Stimulated activated naive CD8-positive, alpha-beta T cell treated with anti-CD3 and anti-CD28 coated beads, Interleukin-15, amount 100 ng/mL, for 72 hours (primary cell): ENCODE measurements around the gene KLHL11.
A peak's percentile ranks its signal among the peaks of the same experiment; 100 is the strongest.
"Not testable (repeated sequence)": the region's sequence is repeated elsewhere in the genome, so short reads cannot be mapped to it uniquely, and the experiment has no call there.

Source experiments
- ATAC-seq: fragments of 150-1000 bp; cut with Tn5 transposase; 2 replicates; pipeline ENCODE4 v1.10.0; 2021; ENCODE audit warnings: mild to moderate bottlenecking, moderate library complexity
- DNase-seq, 2 donors: peaks; one replicate each; pipeline ENCODE4 v3.0.0; 2021 to 2022
- H3K27ac Mint-ChIP-seq, 2 donors: one replicate each; pipeline ENCODE4 v1.8.0; 2022; ENCODE audit warnings: mild to moderate bottlenecking in 2 of 2, mixed read lengths in 2 of 2, moderate library complexity in 2 of 2
- H3K27me3 Mint-ChIP-seq: one replicate; pipeline ENCODE4 v1.8.0; 2022; ENCODE audit warnings: mixed read lengths
- H3K4me1 Mint-ChIP-seq: one replicate; pipeline ENCODE4 v1.8.0; 2022; ENCODE audit warnings: mild to moderate bottlenecking, mixed read lengths
- H3K4me3 Mint-ChIP-seq, 2 donors: one replicate each; pipeline ENCODE4 v1.8.0; 2022; ENCODE audit warnings: mild to moderate bottlenecking in 2 of 2, mixed read lengths in 2 of 2, moderate library complexity in 1 of 2
- H3K9me3 Mint-ChIP-seq, 2 donors: one replicate each; pipeline ENCODE4 v1.8.0; 2022; ENCODE audit warnings: mixed read lengths in 2 of 2

The KLHL11 gene

DNA sequence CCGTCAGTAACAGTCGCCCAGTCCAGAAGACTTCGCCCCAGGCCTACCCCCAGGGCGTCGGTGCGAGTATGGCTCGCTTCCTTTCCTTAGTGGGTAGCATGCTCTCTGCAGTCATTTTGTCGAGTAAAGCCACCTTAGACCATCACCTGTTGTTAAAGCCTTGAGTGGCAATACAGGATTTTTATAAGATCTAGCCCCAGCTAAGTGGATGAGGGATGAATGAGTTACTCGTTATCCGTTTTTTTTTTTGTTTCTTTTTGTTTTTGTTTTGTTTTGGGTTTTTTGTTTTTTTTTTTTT, 322 bp upstream of the KLHL11 start:
- H3K27ac Mint-ChIP-seq = peak overlapping the region in 1 of 2 donors; percentile 54

DNA sequence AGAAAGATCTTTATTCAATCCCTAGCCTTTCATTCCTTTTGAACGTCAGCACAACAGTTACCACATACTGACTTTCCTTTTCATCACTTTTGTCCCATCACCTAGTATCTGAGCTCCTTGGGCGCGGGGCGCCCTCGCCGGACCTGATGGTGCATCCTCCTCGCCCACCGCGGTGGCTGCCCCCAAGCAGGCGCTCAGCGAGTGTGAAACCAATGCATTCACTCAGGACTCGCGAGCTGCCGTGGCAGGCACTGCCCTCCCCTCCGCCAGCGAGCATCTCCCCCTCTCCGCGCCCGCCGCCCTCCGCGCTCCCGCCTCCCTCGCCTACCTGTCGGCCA, 756 bp downstream of the KLHL11 start:
- H3K27ac Mint-ChIP-seq = no peak overlapping the region
- no peak for ATAC-seq
- no peak overlapping the region for H3K4me3 Mint-ChIP-seq
- H3K4me1 Mint-ChIP-seq = peaks cover 48% of the 10 kb centered on the region
- no peaks in the 10 kb centered on the region for H3K27me3 Mint-ChIP-seq
- H3K9me3 Mint-ChIP-seq = no peaks in the 10 kb centered on the region
- DNase-seq = no peak

More for the DNA sequence above, 322 bp upstream of the KLHL11 start:
- Mint-ChIP-seq H3K4me1 (peaks cover 47% of the 10 kb centered on the region), H3K27me3 (no peaks in the 10 kb centered on the region), H3K9me3 (no peaks in the 10 kb centered on the region), H3K4me3 (no peak overlapping the region)
- no peak for DNase-seq
- no peak for ATAC-seq

DNA sequence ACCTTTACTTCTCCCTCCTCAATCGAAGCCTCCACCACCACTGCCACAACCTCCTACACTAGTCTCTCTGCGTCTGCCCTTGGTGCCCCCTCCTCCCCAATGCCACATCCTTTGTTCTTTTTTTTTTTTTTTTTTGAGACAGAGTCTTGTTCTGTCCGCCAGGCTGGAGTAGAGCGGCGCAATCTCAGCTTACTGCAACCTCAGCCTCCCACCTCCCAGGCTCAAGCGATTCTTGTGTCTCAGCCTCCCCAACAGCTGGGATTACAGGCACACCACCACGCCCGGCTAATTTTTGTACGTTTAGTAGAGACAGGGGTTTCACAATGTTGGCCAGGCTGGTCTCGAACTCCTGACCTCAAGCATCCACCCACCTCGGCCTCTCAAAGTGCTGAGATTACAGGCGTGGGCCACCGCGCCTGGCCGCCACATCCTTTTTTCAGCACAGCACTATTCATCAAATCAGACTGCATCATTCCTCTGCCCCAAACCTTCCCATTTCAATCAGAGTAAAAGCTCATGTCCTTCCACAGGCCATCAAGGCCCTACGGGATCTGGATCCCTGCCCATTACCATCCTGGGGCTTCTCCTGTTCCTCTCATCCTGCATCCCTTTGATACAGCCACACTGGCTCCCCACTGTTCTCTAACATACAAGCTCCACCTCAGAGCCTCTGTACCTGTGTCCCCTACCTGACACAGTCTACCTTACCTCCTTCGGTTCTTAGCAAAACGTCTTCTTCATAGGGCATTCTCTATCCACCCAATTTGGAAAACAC, 2.0 kb downstream of the KLHL11 start:
- Mint-ChIP-seq H3K4me3 (no peak overlapping the region), H3K27me3 (no peaks in the 10 kb centered on the region), H3K4me1 (peaks cover 36% of the 10 kb centered on the region), H3K9me3 (no peaks in the 10 kb centered on the region), H3K27ac (no peak overlapping the region)
- peak; percentile 56 for ATAC-seq
- peak; percentile 20 to 55 for DNase-seq

- DNase-seq (no peak), ATAC-seq (no peak)
- peaks cover 26% of the 10 kb centered on the region for H3K4me1 Mint-ChIP-seq
- no peak overlapping the region for H3K27ac Mint-ChIP-seq
- H3K9me3 Mint-ChIP-seq = no peaks in the 10 kb centered on the region
- no peak overlapping the region for H3K4me3 Mint-ChIP-seq
- no peaks in the 10 kb centered on the region for H3K27me3 Mint-ChIP-seq
These were observed 4.8 kb downstream of the KLHL11 start for GRCh38 chr17:41860254-41860931.

- not testable (repeated sequence) for H3K27me3 Mint-ChIP-seq, H3K9me3 Mint-ChIP-seq, DNase-seq, H3K4me3 Mint-ChIP-seq, ATAC-seq, H3K27ac Mint-ChIP-seq
- peaks cover 17% of the 10 kb centered on the region for H3K4me1 Mint-ChIP-seq
These were observed 13.8 kb downstream of the KLHL11 start for GRCh38 chr17:41851382-41851781.

GRCh38 chr17:41849251-41849990, 15.8 kb downstream of the KLHL11 start:
- ATAC-seq = no peak
- Mint-ChIP-seq H3K4me1 (peaks cover 17% of the 10 kb centered on the region), H3K4me3 (no peak overlapping the region), H3K27ac (no peak overlapping the region), H3K9me3 (no peaks in the 10 kb centered on the region), H3K27me3 (no peaks in the 10 kb centered on the region)
- no peak for DNase-seq

GRCh38 chr17:41848788-41849187, 16.4 kb downstream of the KLHL11 start:
- no peak overlapping the region for H3K4me3 Mint-ChIP-seq
- H3K27ac Mint-ChIP-seq = no peak overlapping the region
- no peaks in the 10 kb centered on the region for H3K9me3 Mint-ChIP-seq
- DNase-seq (no peak), ATAC-seq (no peak)
- no peaks in the 10 kb centered on the region for H3K27me3 Mint-ChIP-seq
- peaks cover 17% of the 10 kb centered on the region for H3K4me1 Mint-ChIP-seq

DNA sequence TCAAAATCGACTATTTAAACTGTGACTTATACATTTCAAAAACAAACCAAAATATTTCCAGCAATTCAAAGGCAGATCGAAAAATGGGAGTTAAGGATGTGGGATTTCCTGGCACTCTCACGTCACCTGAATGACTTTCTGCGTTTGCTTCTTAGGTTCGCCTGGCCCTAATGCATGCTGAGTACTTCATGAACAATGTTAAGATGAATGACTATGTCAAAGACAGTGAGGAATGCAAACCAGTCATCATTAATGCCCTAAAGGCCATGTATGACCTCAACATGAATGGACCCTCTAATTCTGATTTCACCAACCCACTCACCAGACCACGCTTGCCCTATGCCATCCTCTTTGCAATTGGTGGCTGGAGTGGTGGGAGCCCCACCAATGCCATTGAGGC, 20.3 kb downstream of the KLHL11 start:
- Mint-ChIP-seq H3K27ac (no peak overlapping the region), H3K9me3 (no peaks in the 10 kb centered on the region), H3K27me3 (no peaks in the 10 kb centered on the region), H3K4me1 (peaks cover 4% of the 10 kb centered on the region), H3K4me3 (no peak overlapping the region)
- DNase-seq (no peak), ATAC-seq (no peak)

GRCh38 chr17:41840781-41841180, 24.4 kb downstream of the KLHL11 start:
- H3K27me3 Mint-ChIP-seq, H3K9me3 Mint-ChIP-seq, ATAC-seq, DNase-seq, H3K4me3 Mint-ChIP-seq, H3K27ac Mint-ChIP-seq, H3K4me1 Mint-ChIP-seq: not testable (repeated sequence)

- not testable (repeated sequence) for H3K27ac Mint-ChIP-seq, H3K27me3 Mint-ChIP-seq, DNase-seq, H3K4me3 Mint-ChIP-seq, ATAC-seq, H3K9me3 Mint-ChIP-seq
- H3K4me1 Mint-ChIP-seq = peaks cover 16% of the 10 kb centered on the region
These were observed 25.8 kb downstream of the KLHL11 start for GRCh38 chr17:41839448-41839847.

- DNase-seq (no peak), ATAC-seq (no peak)
- Mint-ChIP-seq H3K4me3 (peak within 1 kb of the TSS; percentile 84 to 86), H3K27ac (peak within 1 kb of the TSS in 1 of 2 donors; percentile 46), H3K4me1 (peaks cover 17% of the 10 kb centered on the region), H3K9me3 (no peaks in the 10 kb centered on the region), H3K27me3 (no peaks in the 10 kb centered on the region)
These were observed 27.3 kb downstream of the KLHL11 start, which contains the start of gene KLHL10 for GRCh38 chr17:41837761-41838538. Gene KLHL10, plus strand, starts transcription at chr17:41837825. Its CDS starts 108 bp downstream, at chr17:41837933.

DNA sequence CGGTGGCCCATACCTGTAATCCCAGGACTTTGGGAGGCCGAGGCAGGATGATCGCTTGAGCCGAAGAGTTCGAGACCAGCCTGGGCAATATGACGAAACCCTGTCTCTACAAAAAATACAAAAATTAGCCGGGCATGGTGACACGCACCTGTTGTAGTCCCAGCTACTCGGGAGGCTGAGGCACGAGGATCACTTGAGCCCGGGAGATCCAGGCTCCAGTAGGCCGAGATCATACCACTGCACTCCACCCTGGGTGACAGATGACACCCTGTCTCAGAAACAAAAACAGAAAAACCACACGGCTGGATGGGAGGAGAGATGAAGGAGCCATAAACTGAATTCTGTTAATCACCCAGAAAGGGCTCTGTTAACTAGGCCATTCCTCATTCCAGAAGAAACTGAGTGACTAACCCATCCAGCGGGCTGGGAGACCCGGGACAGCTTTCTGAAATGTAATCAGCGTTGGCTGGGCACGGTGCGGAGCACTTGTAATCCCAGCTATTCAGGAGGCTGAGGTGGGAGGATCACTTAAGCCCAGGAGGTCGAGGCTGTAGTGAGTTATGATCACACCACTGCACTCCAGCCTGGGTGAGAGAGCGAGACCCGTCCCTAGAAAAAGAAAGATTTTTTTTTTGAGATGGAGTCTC, 28.6 kb downstream of the KLHL11 start:
- DNase-seq (no peak), ATAC-seq (no peak)
- peak overlapping the region; percentile 84 to 86 for H3K4me3 Mint-ChIP-seq
- H3K27me3 Mint-ChIP-seq = no peaks in the 10 kb centered on the region
- H3K9me3 Mint-ChIP-seq = no peaks in the 10 kb centered on the region
- H3K4me1 Mint-ChIP-seq = peaks cover 17% of the 10 kb centered on the region
- peak overlapping the region in 1 of 2 donors; percentile 46 for H3K27ac Mint-ChIP-seq

DNA sequence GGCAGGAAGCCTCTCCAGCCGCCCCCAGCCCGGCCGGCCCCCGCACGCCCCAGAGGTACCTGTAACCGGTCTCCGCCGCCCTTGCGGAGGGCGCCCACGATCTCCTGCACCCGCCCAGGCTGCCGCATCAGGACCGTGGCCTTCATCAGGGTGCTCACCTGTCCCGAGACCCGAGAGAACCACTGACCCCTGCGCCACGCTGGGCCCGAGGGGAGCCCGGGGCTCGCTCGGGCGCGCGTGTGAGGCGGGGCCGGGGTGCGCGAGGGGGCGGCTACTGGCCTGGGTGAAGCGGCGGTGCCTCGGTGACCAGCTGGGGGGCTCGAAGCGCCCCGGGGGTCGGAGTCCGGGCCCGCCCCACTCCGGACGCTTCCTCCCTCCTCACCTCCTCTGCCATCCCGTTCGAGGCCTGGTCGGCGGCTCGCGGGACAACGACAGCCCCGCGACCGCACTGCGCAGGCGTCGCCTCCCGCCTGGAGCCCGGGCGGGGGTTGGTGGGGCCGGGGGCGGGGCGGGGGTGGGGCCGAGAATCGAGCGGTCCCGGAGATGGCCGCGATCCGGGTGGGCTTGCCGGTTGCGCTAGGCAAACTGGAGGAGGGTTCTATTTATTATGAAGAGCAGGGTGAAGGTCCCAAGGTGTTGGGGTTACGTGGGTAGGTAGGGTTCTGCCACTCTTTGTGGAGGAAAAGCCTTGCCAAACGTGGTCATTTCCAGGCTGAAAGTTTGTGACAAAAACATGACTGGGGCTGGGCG, 29.2 kb downstream of the KLHL11 start, which contains the start of gene NT5C3B:
NT5C3B (minus strand) TSS at position 433 of the 750 bp plus-strand sequence; CDS start at position 394, 39 bp downstream.
- ATAC-seq (peak; percentile 90), DNase-seq (peak; percentile 58 to 63)
- H3K4me3 Mint-ChIP-seq = peak within 1 kb of the TSS; percentile 84 to 86
- peak within 1 kb of the TSS; percentile 54 to 72 for H3K27ac Mint-ChIP-seq
- H3K4me1 Mint-ChIP-seq = peaks cover 17% of the 10 kb centered on the region
- H3K27me3 Mint-ChIP-seq = no peaks in the 10 kb centered on the region
- H3K9me3 Mint-ChIP-seq = no peaks in the 10 kb centered on the region

DNA sequence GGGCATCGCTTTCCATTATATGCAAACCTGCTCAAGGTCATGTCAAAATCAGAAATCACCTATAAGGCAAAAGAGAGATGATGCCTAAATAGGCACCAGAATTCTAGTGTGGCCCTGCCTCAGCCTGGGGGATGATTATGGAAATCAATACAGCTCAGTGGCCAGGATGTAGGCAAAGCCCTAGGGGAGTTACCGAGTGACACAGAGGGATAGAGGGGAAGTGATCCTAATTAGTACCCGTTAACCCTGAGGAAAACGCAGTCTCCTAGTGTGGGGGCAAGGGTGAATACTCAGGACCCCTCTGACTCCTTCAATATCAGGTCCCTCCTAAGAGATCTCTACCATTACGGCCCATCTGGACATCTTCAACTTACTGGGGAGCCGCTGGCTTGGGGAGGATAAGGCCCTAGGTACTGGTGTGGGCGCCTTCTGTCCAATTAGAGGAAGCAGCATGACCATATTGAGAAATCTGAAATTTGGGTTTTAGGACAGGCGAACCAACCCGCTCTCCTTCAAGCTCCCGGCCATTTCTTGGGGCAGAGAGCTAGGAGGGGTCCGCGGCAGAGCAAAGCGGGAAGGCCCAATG, 29.9 kb downstream of the KLHL11 start:
- DNase-seq (no peak), ATAC-seq (peak; percentile 49)
- no peaks in the 10 kb centered on the region for H3K9me3 Mint-ChIP-seq
- peak overlapping the region in 1 of 2 donors; percentile 72 for H3K27ac Mint-ChIP-seq
- peak overlapping the region; percentile 84 to 86 for H3K4me3 Mint-ChIP-seq
- no peaks in the 10 kb centered on the region for H3K27me3 Mint-ChIP-seq
- peaks cover 17% of the 10 kb centered on the region for H3K4me1 Mint-ChIP-seq
